AG04450 (cell line): ENCODE results near the gene ANKRD28. TPM values are rescaled to one million over a fixed set of nuclear protein-coding genes. Genes with fewer than 3 reads are reported as not detected.
"Not testable (repeated sequence)": the region's sequence is repeated elsewhere in the genome, so short reads cannot be mapped to it uniquely, and the experiment has no call there.

Source experiments
- CTCF ChIA-PET: fragments of 300-600, 350-600 bp; formaldehyde crosslinking; extraction: SDS; loops from one replicate; lab custom pipeline; 2022; ENCODE audit warnings: antibody characterized with exemption, inconsistent platforms; lab: Charles Lee
- POLR2A ChIA-PET: fragments of 350-600 bp; formaldehyde crosslinking; extraction: SDS; loops from one replicate; lab custom pipeline; 2021; ENCODE audit warnings: antibody characterized with exemption, inconsistent platforms; lab: Yijun Ruan, JAX
- DNase-seq: peaks from one replicate; pipeline ENCODE4 v3.0.0-alpha.2; 2011; ENCODE audit warnings: low read depth, low spot score
- H3K27ac ChIP-seq: one replicate; pipeline ENCODE4 v1.5.1; 2012; ENCODE audit warnings: low read depth, low read length, control low read depth
- H3K27me3 ChIP-seq: one replicate; pipeline ENCODE4 v1.6.0; 2012; ENCODE audit warnings: low read length; ENCODE audit not compliant: control insufficient read depth, insufficient read depth
- H3K4me3 ChIP-seq: 2 replicates; pipeline ENCODE4 v1.5.1; 2011; ENCODE audit warnings: mild to moderate bottlenecking, low read depth, low read length, control low read depth
- H3K9me3 ChIP-seq: 2 replicates; pipeline ENCODE4 v1.5.1; 2012; ENCODE audit warnings: low read length; ENCODE audit not compliant: control insufficient read depth, insufficient read depth
- polyA plus RNA-seq: library from polyadenylated mRNA; depleted of rRNA; stranded (reverse); fragments of >200 nt; gene quantifications from 2 replicates; pipeline ENCODE4 v1.2.3, GENCODE V29; 2011
- TF ChIP-seq, protein P1 (sequence below): IDR thresholded peaks from 2 replicates; pipeline ENCODE4 v1.5.1; 2011; ENCODE audit warnings: low read depth, low read length, control low read depth, inconsistent platforms

ANKRD28 gene
- polyA plus RNA-seq, 1 experiment, result 134 TPM

DNA sequence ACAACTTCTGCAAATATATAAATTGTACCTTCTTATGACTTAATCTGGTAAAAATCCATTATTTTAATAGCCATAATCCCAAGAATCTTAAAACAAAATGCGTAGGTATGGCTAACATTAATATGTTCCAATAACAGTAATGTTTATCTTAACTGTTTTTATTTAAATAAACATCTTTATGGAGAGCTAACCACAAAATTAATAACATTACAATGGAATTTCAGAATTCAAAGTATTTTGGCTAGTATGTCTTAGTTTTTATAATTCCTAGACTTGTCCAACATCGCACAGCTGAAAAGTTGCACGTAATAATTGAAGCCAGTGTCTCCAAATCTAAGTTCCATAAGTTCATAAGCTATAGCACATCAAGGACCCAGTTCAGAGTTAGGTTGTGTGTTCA is 47.6 kb downstream of the ANKRD28 start:
- H3K4me3 ChIP-seq, result no peak overlapping the region
- no peak for DNase-seq
- ChIA-PET POLR2A (interaction anchor here (0.7 to 1.8 kb wide), 3 partner anchors 19 to 428 kb away, joined by 3 to 5 read pairs (median 3); partner anchors contain the start of gene ANKRD28), CTCF (interaction anchor here (1.4 to 1.9 kb wide), 3 partner anchors 10 to 62 kb away, joined by 4 to 5 read pairs (median 5); no protein-coding TSS in a partner anchor)
- no peak overlapping the region for H3K27ac ChIP-seq
- H3K9me3 ChIP-seq, result no peaks in the 10 kb centered on the region
- TF ChIP-seq, protein P1, sequence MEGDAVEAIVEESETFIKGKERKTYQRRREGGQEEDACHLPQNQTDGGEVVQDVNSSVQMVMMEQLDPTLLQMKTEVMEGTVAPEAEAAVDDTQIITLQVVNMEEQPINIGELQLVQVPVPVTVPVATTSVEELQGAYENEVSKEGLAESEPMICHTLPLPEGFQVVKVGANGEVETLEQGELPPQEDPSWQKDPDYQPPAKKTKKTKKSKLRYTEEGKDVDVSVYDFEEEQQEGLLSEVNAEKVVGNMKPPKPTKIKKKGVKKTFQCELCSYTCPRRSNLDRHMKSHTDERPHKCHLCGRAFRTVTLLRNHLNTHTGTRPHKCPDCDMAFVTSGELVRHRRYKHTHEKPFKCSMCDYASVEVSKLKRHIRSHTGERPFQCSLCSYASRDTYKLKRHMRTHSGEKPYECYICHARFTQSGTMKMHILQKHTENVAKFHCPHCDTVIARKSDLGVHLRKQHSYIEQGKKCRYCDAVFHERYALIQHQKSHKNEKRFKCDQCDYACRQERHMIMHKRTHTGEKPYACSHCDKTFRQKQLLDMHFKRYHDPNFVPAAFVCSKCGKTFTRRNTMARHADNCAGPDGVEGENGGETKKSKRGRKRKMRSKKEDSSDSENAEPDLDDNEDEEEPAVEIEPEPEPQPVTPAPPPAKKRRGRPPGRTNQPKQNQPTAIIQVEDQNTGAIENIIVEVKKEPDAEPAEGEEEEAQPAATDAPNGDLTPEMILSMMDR, result no peak
- H3K27me3 ChIP-seq, result no peaks in the 10 kb centered on the region

DNA sequence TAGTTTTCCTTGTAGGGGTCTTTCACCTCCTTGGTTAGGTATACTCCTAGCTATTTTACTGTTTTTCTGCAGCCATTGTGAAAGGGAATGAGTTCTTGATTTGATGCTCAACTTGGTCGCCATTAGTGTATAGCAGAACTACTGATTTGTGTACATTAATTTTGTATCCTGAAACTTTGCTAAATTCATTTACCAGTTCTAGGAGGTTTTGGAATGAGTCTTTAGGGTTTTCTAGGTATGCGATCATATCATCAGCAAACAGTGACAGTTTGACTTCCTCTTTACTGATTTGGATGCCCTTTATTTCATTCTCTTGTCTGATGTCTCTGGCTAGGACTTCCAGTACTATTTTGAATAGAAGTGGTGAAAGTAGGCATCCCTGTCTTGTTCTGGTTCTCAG is 51.9 kb downstream of the ANKRD28 start:
- H3K27me3 ChIP-seq, H3K4me3 ChIP-seq, DNase-seq, POLR2A ChIA-PET, H3K27ac ChIP-seq, H3K9me3 ChIP-seq, CTCF ChIA-PET: not testable (repeated sequence)

DNA sequence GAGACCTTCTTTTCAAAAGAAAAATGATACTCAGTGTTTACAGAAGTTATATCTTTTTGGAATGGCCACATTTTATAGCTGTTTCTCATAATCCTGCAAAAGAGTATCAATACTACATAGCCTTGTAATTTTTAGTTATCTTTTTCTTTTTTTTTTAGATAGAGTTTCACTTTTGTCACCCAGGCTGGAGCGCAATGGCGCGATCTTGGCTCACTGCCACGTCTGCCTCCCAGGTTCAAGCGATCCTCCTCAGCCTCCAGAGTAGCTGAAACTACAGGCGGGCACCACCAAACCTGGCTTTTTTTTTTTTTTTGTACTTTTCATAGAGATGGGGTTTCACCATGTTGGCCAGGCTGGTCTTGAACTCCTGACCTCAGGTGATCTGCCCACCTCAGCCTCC is 53.6 kb downstream of the ANKRD28 start:
- Histone ChIP-seq H3K4me3 (no peak overlapping the region), H3K27me3 (no peaks in the 10 kb centered on the region), H3K9me3 (peaks cover 4% of the 10 kb centered on the region; the same call in 1 of the 2 replicates), H3K27ac (no peak overlapping the region)
- TF ChIP-seq, protein P1, result no peak
- ChIA-PET POLR2A (interaction anchor here (0.6 kb wide), 1 partner anchor 303 kb away, joined by 7 read pairs; no protein-coding TSS in a partner anchor), CTCF (interaction anchor here (1.0 kb wide), 1 partner anchor 16 kb away, joined by 3 read pairs; no protein-coding TSS in a partner anchor)
- no peak for DNase-seq

DNA sequence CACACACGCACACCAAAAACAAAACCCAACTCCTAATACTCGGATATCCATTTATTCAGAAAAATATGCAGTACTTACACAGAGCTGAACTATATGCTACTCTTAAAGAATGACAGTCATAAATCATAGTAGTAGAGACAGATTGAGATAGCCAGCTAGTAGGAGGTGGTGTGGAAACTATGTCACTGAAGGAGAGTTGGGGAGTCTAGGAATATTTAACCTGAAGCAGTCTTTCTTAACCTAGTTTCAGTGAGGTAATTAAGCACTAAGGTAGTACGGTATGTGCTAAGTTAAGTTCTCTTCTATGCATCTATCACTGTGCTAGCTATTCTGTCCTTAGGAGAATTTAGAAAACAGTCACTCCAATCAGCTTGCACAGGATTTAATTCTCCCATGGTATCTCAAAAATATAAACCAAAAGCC is 54.2 kb downstream of the ANKRD28 start:
- no peak for DNase-seq
- peaks cover 7% of the 10 kb centered on the region for H3K9me3 ChIP-seq
- POLR2A ChIA-PET, result interaction anchor here (0.6 kb wide), 1 partner anchor 302 kb away, joined by 7 read pairs; no protein-coding TSS in a partner anchor
- H3K27ac ChIP-seq, result no peak overlapping the region
- no peak overlapping the region for H3K4me3 ChIP-seq
- TF ChIP-seq, protein P1, result no peak
- CTCF ChIA-PET, result interaction anchor here (1.0 kb wide), 1 partner anchor 17 kb away, joined by 3 read pairs; no protein-coding TSS in a partner anchor
- no peaks in the 10 kb centered on the region for H3K27me3 ChIP-seq

DNA sequence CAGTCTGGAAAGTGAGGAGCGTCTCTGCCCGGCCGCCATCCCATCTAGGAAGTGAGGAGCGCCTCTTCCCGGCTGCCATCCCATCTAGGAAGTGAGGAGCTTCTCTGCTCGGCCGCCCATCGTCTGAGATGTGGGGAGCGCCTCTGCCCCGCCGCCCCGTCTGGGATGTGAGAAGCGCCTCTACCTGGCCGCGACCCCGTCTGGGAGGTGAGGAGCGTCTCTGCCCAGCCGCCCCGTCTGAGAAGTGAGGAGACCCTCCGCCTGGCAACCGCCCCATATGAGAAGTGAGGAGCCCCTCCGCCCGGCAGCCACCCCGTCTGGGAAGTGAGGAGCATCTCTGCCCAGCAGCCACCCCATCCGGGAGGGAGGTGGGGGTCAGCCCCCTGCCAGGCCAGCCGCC is 55.5 kb downstream of the ANKRD28 start:
- POLR2A ChIA-PET, DNase-seq, H3K27ac ChIP-seq, H3K4me3 ChIP-seq, H3K27me3 ChIP-seq: not testable (repeated sequence)
- H3K9me3 ChIP-seq, result peaks cover 12% of the 10 kb centered on the region
- CTCF ChIA-PET, result interaction anchor here (0.6 kb wide), 1 partner anchor 200 kb away, joined by 5 read pairs; no protein-coding TSS in a partner anchor

DNA sequence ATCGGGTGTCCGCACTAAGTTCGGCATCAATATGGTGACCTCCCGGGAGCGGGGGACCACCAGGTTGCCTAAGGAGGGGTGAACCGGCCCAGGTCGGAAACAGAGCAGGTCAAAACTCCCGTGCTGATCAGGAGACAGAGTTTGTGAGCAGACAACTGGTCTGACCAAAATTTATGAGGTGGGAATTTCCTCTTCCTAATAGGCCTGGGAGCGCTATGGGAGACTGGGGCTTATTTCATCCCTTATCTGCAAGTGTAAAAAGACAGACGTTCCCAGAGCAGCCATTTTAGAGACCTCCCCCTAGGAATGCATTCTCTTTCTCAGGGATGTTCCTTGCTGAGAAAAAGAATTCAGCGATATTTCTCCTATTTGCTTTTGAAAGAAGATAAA is 59.2 kb downstream of the ANKRD28 start:
- peaks cover 12% of the 10 kb centered on the region for H3K9me3 ChIP-seq
- H3K27ac ChIP-seq, DNase-seq, H3K27me3 ChIP-seq, POLR2A ChIA-PET, CTCF ChIA-PET, H3K4me3 ChIP-seq: not testable (repeated sequence)
